ENCODE results near the gene TNFAIP8L2. TPM values are rescaled to one million over a fixed set of nuclear protein-coding genes. Genes with fewer than 3 reads are reported as not detected.

Gene TNFAIP8L2
- total and polyA plus RNA-seq, 8 donors: 0.16 to 3.8 (median 1.3) TPM

- Histone ChIP-seq H3K9me3 (no peaks in the 10 kb centered on the region), H3K27me3 (no peaks in the 10 kb centered on the region), H3K4me3 (no peak overlapping the region), H3K36me3 (peaks cover 0 to 21% (median 0%) of the 10 kb centered on the region in 3 donors), H3K27ac (no peak overlapping the region), H3K4me1 (peaks cover 0 to 2% (median 0%) of the 10 kb centered on the region in 3 donors)
- ATAC-seq: no peak
- no peak for DNase-seq
- intact Hi-C loops (cut with DNase I): loop anchor here in 2 of 3 donors (10.0 kb wide), 2 partner anchors 65 to 135 kb away; no protein-coding TSS in a partner anchor
- TF ChIP-seq CTCF (IDR thresholded peaks at IDR 0.05): no peak
- no peak for FAIRE-seq
These were observed 2.9 kb downstream of the TNFAIP8L2 start for GRCh38 chr1:151159373-151159772.

GRCh38 chr1:151164732-151165280, 8.4 kb downstream of the TNFAIP8L2 start:
- H3K27me3 ChIP-seq: no peaks in the 10 kb centered on the region
- DNase-seq (peak in 2 of 6 donors; percentile 43 to 59), FAIRE-seq (no peak), ATAC-seq (peak in 3 of 4 donors; percentile 13 to 28 (median 24))
- 13 to 19% methylated on average over 11 of the region's 11 CpGs for WGBS, 2 donors
- peak overlapping the region in 2 of 4 donors; percentile 23 to 70 for H3K27ac ChIP-seq
- peaks cover 0 to 9% (median 0%) of the 10 kb centered on the region in 3 donors for H3K36me3 ChIP-seq
- no peak for TF ChIP-seq CTCF (IDR thresholded peaks at IDR 0.05)
- H3K4me1 ChIP-seq: peaks cover 7 to 13% (median 8%) of the 10 kb centered on the region in 3 donors
- intact Hi-C loops (cut with DNase I): no loop called here
- H3K9me3 ChIP-seq: no peaks in the 10 kb centered on the region
- H3K4me3 ChIP-seq: peak overlapping the region; percentile 49 to 72 (median 67)

GRCh38 chr1:151165281-151165737, 8.9 kb downstream of the TNFAIP8L2 start:
- Histone ChIP-seq H3K27me3 (no peaks in the 10 kb centered on the region), H3K9me3 (no peaks in the 10 kb centered on the region), H3K27ac (peak overlapping the region in 2 of 4 donors; percentile 53 to 70), H3K4me1 (peaks cover 7 to 13% (median 8%) of the 10 kb centered on the region in 3 donors), H3K4me3 (peak overlapping the region; percentile 49 to 72 (median 67)), H3K36me3 (peaks cover 0 to 7% (median 0%) of the 10 kb centered on the region in 3 donors)
- WGBS, 2 donors: 1 to 5% methylated on average over 15 of the region's 15 CpGs
- peak; percentile 23 to 53 (median 40) for ATAC-seq
- no peak for FAIRE-seq
- no peak for TF ChIP-seq CTCF (IDR thresholded peaks at IDR 0.05)
- DNase-seq: peak in 4 of 6 donors; percentile 34 to 60 (median 50)
- intact Hi-C loops (cut with DNase I): no loop called here

GRCh38 chr1:151165738-151166504, 9.5 kb downstream of the TNFAIP8L2 start, which contains the start of the genes LYSMD1 and SCNM1:
Gene LYSMD1, minus strand, starts transcription at chr1:151165902. Its CDS starts 644 bp downstream, at chr1:151165258.
Gene SCNM1, plus strand, starts transcription at chr1:151166144. Its CDS starts 9 bp downstream, at chr1:151166153.
- intact Hi-C loops (cut with DNase I): no loop called here
- FAIRE-seq: peak; percentile 98
- TF ChIP-seq CTCF (IDR thresholded peaks at IDR 0.05): no peak
- Histone ChIP-seq H3K27me3 (no peaks in the 10 kb centered on the region), H3K27ac (peak within 1 kb of the TSS in 2 of 4 donors; percentile 53 to 70), H3K4me1 (peaks cover 7 to 13% (median 8%) of the 10 kb centered on the region in 3 donors), H3K9me3 (no peaks in the 10 kb centered on the region), H3K36me3 (peaks cover 0 to under 1% (median 0%) of the 10 kb centered on the region in 3 donors), H3K4me3 (peak within 1 kb of the TSS; percentile 49 to 72 (median 67))
- peak; percentile 96 to 97 (median 97) for ATAC-seq
- WGBS, 2 donors: 0% methylated on average over 38 of the region's 38 CpGs
- DNase-seq: peak; percentile 90 to 98 (median 96)

All from pancreas (tissue), 10 donors.